OCI-LY1 (cell line): ENCODE results near the gene SLX4IP.
A peak's percentile ranks its signal among the peaks of the same experiment; 100 is the strongest.

Experiments
- H2AFZ ChIP-seq: fragments of 200-600 bp; sonication (generic), shearing (Covaris generic); 2 replicates; pipeline ENCODE4 v1.6.0; 2014; ENCODE audit warnings: antibody characterized with exemption, mild to moderate bottlenecking, low read length
- H3F3A ChIP-seq: fragments of 200-600 bp; sonication (generic), shearing (Covaris generic); 2 replicates; pipeline ENCODE4 v1.6.0; 2014; ENCODE audit warnings: mild to moderate bottlenecking, antibody characterized with exemption, low read length, moderate library complexity; ENCODE audit not compliant: insufficient read depth
- H3K27ac ChIP-seq: fragments of 200-600 bp; sonication (generic); 2 replicates; pipeline ENCODE4 v1.5.1; 2014; ENCODE audit warnings: low read length, mixed run types, mild to moderate bottlenecking, low read depth; ENCODE audit not compliant: poor library complexity, severe bottlenecking
- H3K27me3 ChIP-seq: fragments of 200-600 bp; sonication (generic); 2 replicates; pipeline ENCODE4 v1.6.0; 2014; ENCODE audit warnings: antibody characterized with exemption, mild to moderate bottlenecking, low read length, moderate library complexity; ENCODE audit not compliant: insufficient read depth
- H3K36me3 ChIP-seq: fragments of 200-600 bp; sonication (generic); 2 replicates; pipeline ENCODE4 v1.6.1; 2014; ENCODE audit warnings: mild to moderate bottlenecking, antibody characterized with exemption, low read length, moderate library complexity, mixed read lengths; ENCODE audit not compliant: insufficient read depth
- H3K4me1 ChIP-seq: fragments of 200-600 bp; sonication (generic); 2 replicates; pipeline ENCODE4 v1.5.1; 2014; ENCODE audit warnings: mild to moderate bottlenecking, low read length, moderate library complexity; ENCODE audit not compliant: insufficient read depth, severe bottlenecking
- H3K4me2 ChIP-seq: fragments of 200-600 bp; sonication (generic), shearing (Covaris generic); 2 replicates; pipeline ENCODE4 v1.6.1; 2014; ENCODE audit warnings: low read length
- H3K4me3 ChIP-seq: fragments of 200-600 bp; sonication (generic); 2 replicates; pipeline ENCODE4 v1.5.1; 2014; ENCODE audit warnings: low read length, low read depth, mild to moderate bottlenecking, mixed read lengths; ENCODE audit not compliant: poor library complexity, severe bottlenecking
- H3K79me2 ChIP-seq: fragments of 200-600 bp; shearing (Covaris generic); 2 replicates; pipeline ENCODE4 v1.6.1; 2016; ENCODE audit warnings: mixed run types, low read length, mixed read lengths; ENCODE audit not compliant: insufficient read depth
- H3K9ac ChIP-seq: fragments of 200-600 bp; sonication (generic), shearing (Covaris generic); 2 replicates; pipeline ENCODE4 v1.6.1; 2014; ENCODE audit warnings: mild to moderate bottlenecking, low read length, mixed read lengths
- H3K9me2 ChIP-seq: fragments of 200-600 bp; sonication (generic), shearing (Covaris generic); 2 replicates; pipeline ENCODE4 v1.6.1; 2014; ENCODE audit warnings: low read depth, mild to moderate bottlenecking, low read length, mixed read lengths
- H3K9me3 ChIP-seq: fragments of 200-600 bp; shearing (Covaris generic); 2 replicates; pipeline ENCODE4 v1.6.1; 2014; ENCODE audit warnings: low read length, mixed read lengths
- H4K20me1 ChIP-seq: fragments of 200-600 bp; sonication (generic), shearing (Covaris generic); 2 replicates; pipeline ENCODE4 v1.6.0; 2016; ENCODE audit warnings: mild to moderate bottlenecking, low read length; ENCODE audit not compliant: insufficient read depth
- EZH2 ChIP-seq: fragments of 200-600 bp; sonication (generic), shearing (Covaris generic); IDR thresholded peaks from 2 replicates; pipeline ENCODE4 v1.8.0; 2017; ENCODE audit warnings: borderline replicate concordance, mixed run types, mild to moderate bottlenecking, antibody characterized with exemption, low read length, moderate library complexity, mixed read lengths
- TF ChIP-seq, protein P1 (sequence below): fragments of 200-600 bp; sonication (generic), shearing (Covaris generic); IDR thresholded peaks from 2 replicates; pipeline ENCODE4 v1.5.1; 2017; ENCODE audit warnings: mild to moderate bottlenecking, antibody characterized with exemption, low read length, moderate library complexity, mixed read lengths

The SLX4IP gene

GRCh38 chr20:10667560-10668167 lies 232.6 kb downstream of the SLX4IP start:
- Histone ChIP-seq H3K4me1 (peaks cover 32% of the 10 kb centered on the region), H3K9me2 (no peaks in the 10 kb centered on the region), H3K9me3 (no peaks in the 10 kb centered on the region), H3K9ac (no peak overlapping the region), H3K36me3 (no peaks in the 10 kb centered on the region), H3K4me2 (no peak overlapping the region), H3F3A (no peaks in the 10 kb centered on the region), H2AFZ (no peak overlapping the region), H4K20me1 (no peaks in the 10 kb centered on the region), H3K27me3 (no peaks in the 10 kb centered on the region; the same call in 1 of the 2 replicates), H3K27ac (no peak overlapping the region), H3K4me3 (no peak overlapping the region), H3K79me2 (no peaks in the 10 kb centered on the region)
- TF ChIP-seq, protein P1, sequence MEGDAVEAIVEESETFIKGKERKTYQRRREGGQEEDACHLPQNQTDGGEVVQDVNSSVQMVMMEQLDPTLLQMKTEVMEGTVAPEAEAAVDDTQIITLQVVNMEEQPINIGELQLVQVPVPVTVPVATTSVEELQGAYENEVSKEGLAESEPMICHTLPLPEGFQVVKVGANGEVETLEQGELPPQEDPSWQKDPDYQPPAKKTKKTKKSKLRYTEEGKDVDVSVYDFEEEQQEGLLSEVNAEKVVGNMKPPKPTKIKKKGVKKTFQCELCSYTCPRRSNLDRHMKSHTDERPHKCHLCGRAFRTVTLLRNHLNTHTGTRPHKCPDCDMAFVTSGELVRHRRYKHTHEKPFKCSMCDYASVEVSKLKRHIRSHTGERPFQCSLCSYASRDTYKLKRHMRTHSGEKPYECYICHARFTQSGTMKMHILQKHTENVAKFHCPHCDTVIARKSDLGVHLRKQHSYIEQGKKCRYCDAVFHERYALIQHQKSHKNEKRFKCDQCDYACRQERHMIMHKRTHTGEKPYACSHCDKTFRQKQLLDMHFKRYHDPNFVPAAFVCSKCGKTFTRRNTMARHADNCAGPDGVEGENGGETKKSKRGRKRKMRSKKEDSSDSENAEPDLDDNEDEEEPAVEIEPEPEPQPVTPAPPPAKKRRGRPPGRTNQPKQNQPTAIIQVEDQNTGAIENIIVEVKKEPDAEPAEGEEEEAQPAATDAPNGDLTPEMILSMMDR = no peak

- no peaks in the 10 kb centered on the region for H3K79me2 ChIP-seq
- H2AFZ ChIP-seq = no peak overlapping the region
- no peaks in the 10 kb centered on the region for H3K9me3 ChIP-seq
- no peaks in the 10 kb centered on the region; the same call in 1 of the 2 replicates for H3K27me3 ChIP-seq
- H3K9ac ChIP-seq = no peak overlapping the region
- no peaks in the 10 kb centered on the region for H3K36me3 ChIP-seq
- no peak overlapping the region for H3K4me2 ChIP-seq
- no peaks in the 10 kb centered on the region for H3F3A ChIP-seq
- H3K9me2 ChIP-seq = no peaks in the 10 kb centered on the region
- H3K4me1 ChIP-seq = peaks cover 37% of the 10 kb centered on the region
- H4K20me1 ChIP-seq = no peaks in the 10 kb centered on the region
- TF ChIP-seq EZH2 = no peak
- TF ChIP-seq, protein P1 = no peak
- H3K4me3 ChIP-seq = no peak overlapping the region
- no peak overlapping the region for H3K27ac ChIP-seq
These were observed 233.7 kb downstream of the SLX4IP start for GRCh38 chr20:10668677-10669368.

- peak overlapping the region; percentile 45; the same call in 1 of the 2 replicates for H3K4me2 ChIP-seq
- H2AFZ ChIP-seq = no peak overlapping the region
- no peaks in the 10 kb centered on the region for H3K79me2 ChIP-seq
These were observed 234.8 kb downstream of the SLX4IP start for GRCh38 chr20:10669843-10670446.

More at GRCh38 chr20:10669843-10670446, 234.8 kb downstream of the SLX4IP start:
- Histone ChIP-seq H3K4me1 (peaks cover 40% of the 10 kb centered on the region), H3K27me3 (no peaks in the 10 kb centered on the region), H3K27ac (no peak overlapping the region), H3K9me2 (no peaks in the 10 kb centered on the region), H3K9me3 (no peaks in the 10 kb centered on the region), H3K36me3 (no peaks in the 10 kb centered on the region), H4K20me1 (no peaks in the 10 kb centered on the region), H3F3A (no peaks in the 10 kb centered on the region), H3K9ac (no peak overlapping the region), H3K4me3 (peak overlapping the region; percentile 0)
- TF ChIP-seq, protein P1 = no peak
- no peak for TF ChIP-seq EZH2
